Caco-2 (cell line): ENCODE data around the gene FCN3. TPM values are rescaled to one million over a fixed set of nuclear protein-coding genes. Genes with fewer than 3 reads are reported as not detected.
A peak's percentile ranks its signal among the peaks of the same experiment; 100 is the strongest.

Source experiments
- BruUV-seq: library from RNA; stranded (reverse); fragments of 400-500 nt; replicated peaks from 2 replicates; lab custom pipeline; 2021; lab: Mats Ljungman, UMichigan
- CTCF ChIA-PET: fragments of 300-600 bp; sonication (Branson Sonifier 250); formaldehyde crosslinking; loops from one replicate; lab custom pipeline; 2022; ENCODE audit warnings: antibody characterized with exemption; lab: Charles Lee
- POLR2A ChIA-PET: fragments of 300-600 bp; sonication (Branson Sonifier 250); formaldehyde crosslinking; loops from one replicate; lab custom pipeline; 2022; ENCODE audit warnings: antibody characterized with exemption; lab: Charles Lee
- DNase-seq, 2 experiments: peaks; one replicate each; pipeline versions ENCODE4 v3.0.0 to v3.0.0-alpha.2; 2020 to 2022
- H3K27me3 ChIP-seq: replicated peaks from 2 replicates; pipeline ENCODE4 v1.6.0; 2011; ENCODE audit warnings: low read length; ENCODE audit not compliant: control insufficient read depth, insufficient read depth
- H3K36me3 ChIP-seq: 2 replicates; pipeline ENCODE4 v1.5.1; 2011; ENCODE audit warnings: low read length; ENCODE audit not compliant: control insufficient read depth, insufficient read depth
- H3K4me1 ChIP-seq: fragments of 250-450 bp; sonication (Bioruptor Pico); 2 replicates; pipeline ENCODE4 v1.5.1; 2020; ENCODE audit warnings: mild to moderate bottlenecking
- H3K4me3 ChIP-seq: 2 replicates; pipeline ENCODE4 v1.5.1; 2011; ENCODE audit warnings: low read depth, mild to moderate bottlenecking, control low read depth, low read length
- H3K9me3 ChIP-seq: fragments of 250-450 bp; sonication (Bioruptor Pico); 2 replicates; pipeline ENCODE4 v1.5.1; 2020; ENCODE audit warnings: mild to moderate bottlenecking, moderate library complexity
- H3K27ac Mint-ChIP-seq: one replicate; pipeline ENCODE4 v1.8.0; 2022; ENCODE audit warnings: mixed read lengths; ENCODE audit not compliant: unreplicated experiment
- H3K27me3 Mint-ChIP-seq: one replicate; pipeline ENCODE4 v1.8.0; 2022; ENCODE audit warnings: mixed read lengths; ENCODE audit not compliant: insufficient read depth, unreplicated experiment
- H3K36me3 Mint-ChIP-seq: one replicate; pipeline ENCODE4 v1.8.0; 2022; ENCODE audit warnings: mild to moderate bottlenecking, mixed read lengths; ENCODE audit not compliant: insufficient read depth, unreplicated experiment
- H3K4me1 Mint-ChIP-seq: one replicate; pipeline ENCODE4 v1.8.0; 2022; ENCODE audit warnings: low read depth, mixed read lengths; ENCODE audit not compliant: unreplicated experiment
- H3K4me3 Mint-ChIP-seq: one replicate; pipeline ENCODE4 v1.8.0; 2022; ENCODE audit warnings: mild to moderate bottlenecking, moderate library complexity, mixed read lengths; ENCODE audit not compliant: unreplicated experiment
- H3K9me3 Mint-ChIP-seq: one replicate; pipeline ENCODE4 v1.8.0; 2022; ENCODE audit warnings: mixed read lengths; ENCODE audit not compliant: unreplicated experiment
- CTCF ChIP-seq, 2 experiments: fragments of 200-600 bp in 1 of 2; IDR thresholded peaks; 1 replicate in 1 of 2; 2 replicates in 1 of 2; pipeline versions ENCODE4 v1.5.1 to v1.8.0; 2011 to 2022; ENCODE audit warnings: antibody characterized with exemption in 1 of 2, control low read depth in 1 of 2, inconsistent platforms in 1 of 2, low read depth in 1 of 2, low read length in 1 of 2, mild to moderate bottlenecking in 1 of 2, moderate library complexity in 1 of 2; ENCODE audit not compliant: insufficient read depth in 1 of 2, severe bottlenecking in 1 of 2, unreplicated experiment in 1 of 2
- intact Hi-C: fragments of 100-400 bp; cut with micrococcal nuclease; formaldehyde crosslinking; loops from one replicate; pipeline ENCODE4 v1.10.0; 2022; ENCODE audit not compliant: unreplicated experiment
- total RNA-seq: library from RNA; stranded (reverse); gene quantifications from 2 replicates; pipeline ENCODE4 v1.2.3, GENCODE V29; 2022

The FCN3 gene
- total RNA-seq, 1 experiment from 2014 or later, result not detected

- H3K36me3 ChIP-seq, result peaks cover 1% of the 10 kb centered on the region; the same call in 1 of the 2 replicates
- Mint-ChIP-seq H3K27ac (no peak overlapping the region), H3K9me3 (no peaks in the 10 kb centered on the region), H3K4me3 (no peak overlapping the region), H3K4me1 (peaks cover 2% of the 10 kb centered on the region), H3K36me3 (peaks cover 52% of the 10 kb centered on the region), H3K27me3 (no peaks in the 10 kb centered on the region)
- no peaks in the 10 kb centered on the region for H3K9me3 ChIP-seq
- ChIA-PET POLR2A (no interaction called here), CTCF (interaction anchor here (2.3 kb wide), 1 partner anchor 32 kb away, joined by 16 read pairs; the partner anchor contains the start of gene MAP3K6)
- DNase-seq, result no peak
- H3K4me1 ChIP-seq, result no peaks in the 10 kb centered on the region
- no TSS peak for BruUV-seq
- intact Hi-C loops, result no loop called here
- no peaks in the 10 kb centered on the region for H3K27me3 ChIP-seq
- TF ChIP-seq CTCF (IDR thresholded peaks at IDR 0.05; ENCODE audit: insufficient read depth in 1 of 2, low read depth in 1 of 2, low read length in 1 of 2, severe bottlenecking in 1 of 2, unreplicated experiment in 1 of 2), result no peak
- H3K4me3 ChIP-seq, result no peak overlapping the region
Observed at GRCh38 chr1:27333717-27334279, 40.8 kb downstream of the FCN3 start.

- peaks cover 60% of the 10 kb centered on the region for H3K36me3 Mint-ChIP-seq
- DNase-seq, result peak in 1 of 2 experiments; percentile 49
- H3K27me3 Mint-ChIP-seq, result no peaks in the 10 kb centered on the region
Observed at GRCh38 chr1:27332536-27333281, 41.9 kb downstream of the FCN3 start.

More at GRCh38 chr1:27332536-27333281, 41.9 kb downstream of the FCN3 start:
- H3K9me3 Mint-ChIP-seq, result no peaks in the 10 kb centered on the region
- intact Hi-C loops, result no loop called here
- TF ChIP-seq CTCF (IDR thresholded peaks at IDR 0.05; ENCODE audit: insufficient read depth in 1 of 2, low read depth in 1 of 2, low read length in 1 of 2, severe bottlenecking in 1 of 2, unreplicated experiment in 1 of 2), result peak; percentile 60 to 69
- ChIA-PET CTCF (interaction anchor here (0.5 to 2.3 kb wide), 10 partner anchors 13 to 419 kb away, joined by 3 to 16 read pairs (median 3); partner anchors contain the start of genes MAP3K6 and NR0B2), POLR2A (no interaction called here)
- no peak overlapping the region for H3K27ac Mint-ChIP-seq
- H3K4me3 ChIP-seq, result no peak overlapping the region
- no peak overlapping the region for H3K4me3 Mint-ChIP-seq
- H3K27me3 ChIP-seq, result no peaks in the 10 kb centered on the region
- H3K4me1 Mint-ChIP-seq, result no peaks in the 10 kb centered on the region
- H3K9me3 ChIP-seq, result no peaks in the 10 kb centered on the region
- BruUV-seq, result no TSS peak
- H3K4me1 ChIP-seq, result no peaks in the 10 kb centered on the region
- peaks cover 1% of the 10 kb centered on the region for H3K36me3 ChIP-seq
